Activated B cell treated with CpG ODN at 0.5 μM for 24 hours (primary cell): Measurements from ENCODE around the gene SIPA1L3. TPM values are rescaled to one million over a fixed set of nuclear protein-coding genes. Genes with fewer than 3 reads are reported as not detected.
A peak's percentile ranks its signal among the peaks of the same experiment; 100 is the strongest.

Source experiments
- ATAC-seq: fragments of 200-7000 bp; cut with Tn5 transposase; one replicate; pipeline ENCODE4 v1.10.0; 2021; ENCODE audit warnings: low read depth, mild to moderate bottlenecking, moderate library complexity
- CTCF ChIA-PET: fragments of 350-600 bp; sonication (Branson Sonifier 250); formaldehyde crosslinking; loops from one replicate; lab custom pipeline; 2021; ENCODE audit warnings: antibody characterized with exemption; lab: Charles Lee
- POLR2A ChIA-PET: fragments of 350-600 bp; sonication (Branson Sonifier 250); formaldehyde crosslinking; loops from one replicate; lab custom pipeline; 2021; ENCODE audit warnings: antibody characterized with exemption; lab: Charles Lee
- DNase-seq: peaks from one replicate; pipeline ENCODE4 v3.0.0; 2022
- H3K27ac Mint-ChIP-seq: one replicate; pipeline ENCODE4 v1.8.0; 2020; ENCODE audit warnings: mixed read lengths
- H3K27me3 Mint-ChIP-seq: one replicate; pipeline ENCODE4 v1.8.0; 2021; ENCODE audit warnings: mixed read lengths
- H3K36me3 Mint-ChIP-seq: one replicate; pipeline ENCODE4 v1.8.0; 2021; ENCODE audit warnings: low read depth, mixed read lengths
- H3K4me1 Mint-ChIP-seq: one replicate; pipeline ENCODE4 v1.8.0; 2021; ENCODE audit warnings: mixed read lengths
- H3K4me3 Mint-ChIP-seq: one replicate; pipeline ENCODE4 v1.8.0; 2020; ENCODE audit warnings: mild to moderate bottlenecking, mixed read lengths
- H3K9me3 Mint-ChIP-seq: one replicate; pipeline ENCODE4 v1.8.0; 2020; ENCODE audit warnings: mixed read lengths
- CTCF ChIP-seq: fragments of 200-600 bp; IDR thresholded peaks from one replicate; pipeline ENCODE4 v1.8.0; 2022; ENCODE audit warnings: antibody characterized with exemption, mild to moderate bottlenecking
- intact Hi-C: fragments of 100-400 bp; cut with micrococcal nuclease; formaldehyde crosslinking; loops from one replicate; pipeline ENCODE4 v1.15.1; 2024
- total RNA-seq: library from RNA; stranded (reverse); gene quantifications from 2 replicates; pipeline ENCODE4 v1.2.3, GENCODE V29; 2022

SIPA1L3 gene
- total RNA-seq, 1 donor from 2014 or later: 145 TPM

- POLR2A ChIA-PET: interaction anchor here (0.6 to 4.8 kb wide), 21 partner anchors 8 to 102 kb away, joined by 3 to 66 read pairs (median 14); partner anchors contain the start of genes SIPA1L3 and WDR87
- TF ChIP-seq CTCF: no peak
- H3K4me1 Mint-ChIP-seq: peaks cover 39% of the 10 kb centered on the region
- H3K27me3 Mint-ChIP-seq: no peaks in the 10 kb centered on the region
- ATAC-seq (peak; percentile 6), DNase-seq (no peak)
- H3K27ac Mint-ChIP-seq: no peak overlapping the region
- no peaks in the 10 kb centered on the region for H3K9me3 Mint-ChIP-seq
- H3K36me3 Mint-ChIP-seq: peaks cover 17% of the 10 kb centered on the region
- intact Hi-C loops: loop anchor here (1.0 kb wide), 1 partner anchor 76 kb away; no protein-coding TSS in a partner anchor
- H3K4me3 Mint-ChIP-seq: no peak overlapping the region
- CTCF ChIA-PET: interaction anchor here (0.7 to 2.2 kb wide), 7 partner anchors 9 to 101 kb away, joined by 3 to 11 read pairs (median 6); no protein-coding TSS in a partner anchor
Measured at GRCh38 chr19:38004186-38004520, 97.1 kb downstream of the SIPA1L3 start.

- ChIA-PET POLR2A (interaction anchor here (0.5 to 4.8 kb wide), 22 partner anchors 8 to 102 kb away, joined by 3 to 66 read pairs (median 13); partner anchors contain the start of genes SIPA1L3 and WDR87), CTCF (interaction anchor here (1.3 to 2.2 kb wide), 5 partner anchors 26 to 102 kb away, joined by 4 to 9 read pairs (median 6); no protein-coding TSS in a partner anchor)
- peak; percentile 60 for ATAC-seq
- no peak for TF ChIP-seq CTCF
- H3K27ac Mint-ChIP-seq: no peak overlapping the region
- H3K4me1 Mint-ChIP-seq: peaks cover 39% of the 10 kb centered on the region
- intact Hi-C loops: loop anchor here (1.0 kb wide), 1 partner anchor 76 kb away; no protein-coding TSS in a partner anchor
- no peaks in the 10 kb centered on the region for H3K9me3 Mint-ChIP-seq
- H3K36me3 Mint-ChIP-seq: peaks cover 21% of the 10 kb centered on the region
- H3K4me3 Mint-ChIP-seq: no peak overlapping the region
- DNase-seq: peak; percentile 34
- H3K27me3 Mint-ChIP-seq: no peaks in the 10 kb centered on the region
Measured at GRCh38 chr19:38004521-38005223, 97.7 kb downstream of the SIPA1L3 start.

- intact Hi-C loops: no loop called here
- no peaks in the 10 kb centered on the region for H3K27me3 Mint-ChIP-seq
- no peaks in the 10 kb centered on the region for H3K9me3 Mint-ChIP-seq
- H3K27ac Mint-ChIP-seq: no peak overlapping the region
- POLR2A ChIA-PET: interaction anchor here (0.5 to 4.8 kb wide), 11 partner anchors 13 to 103 kb away, joined by 4 to 66 read pairs (median 26); partner anchors contain the start of genes SIPA1L3 and WDR87
- CTCF ChIA-PET: interaction anchor here (0.6 to 2.0 kb wide), 4 partner anchors 40 to 103 kb away, joined by 3 to 6 read pairs (median 4); no protein-coding TSS in a partner anchor
- no peak for TF ChIP-seq CTCF
- no peak for ATAC-seq
- H3K36me3 Mint-ChIP-seq: peaks cover 23% of the 10 kb centered on the region
- peaks cover 39% of the 10 kb centered on the region for H3K4me1 Mint-ChIP-seq
- no peak for DNase-seq
- H3K4me3 Mint-ChIP-seq: no peak overlapping the region
Measured at GRCh38 chr19:38005224-38005614, 98.2 kb downstream of the SIPA1L3 start.

- no peak overlapping the region for H3K4me3 Mint-ChIP-seq
- DNase-seq: peak; percentile 44
- POLR2A ChIA-PET: interaction anchor here (0.6 to 4.8 kb wide), 8 partner anchors 14 to 100 kb away, joined by 3 to 66 read pairs (median 8); partner anchors contain the start of genes SIPA1L3 and WDR87
- peaks cover 45% of the 10 kb centered on the region for H3K4me1 Mint-ChIP-seq
- intact Hi-C loops: loop anchor here (1.0 to 2.0 kb wide), 4 partner anchors 14 to 40 kb away; no protein-coding TSS in a partner anchor
- no peak for TF ChIP-seq CTCF
- H3K9me3 Mint-ChIP-seq: no peaks in the 10 kb centered on the region
- peak; percentile 50 for ATAC-seq
- CTCF ChIA-PET: no interaction called here
- H3K27ac Mint-ChIP-seq: no peak overlapping the region
- no peaks in the 10 kb centered on the region for H3K27me3 Mint-ChIP-seq
- peaks cover 31% of the 10 kb centered on the region for H3K36me3 Mint-ChIP-seq
Measured at GRCh38 chr19:38006361-38007045, 99.5 kb downstream of the SIPA1L3 start.
